CD4-positive, alpha-beta T cell treated with Interleukin-1 beta for 1 hour (primary cell): ENCODE results near the gene RARS2.
"Not testable (repeated sequence)": the region's sequence is repeated elsewhere in the genome, so short reads cannot be mapped to it uniquely, and the experiment has no call there.

Experiments
- DNase-seq, 2 donors: peaks; one replicate each; pipeline ENCODE4 v3.0.0-alpha.2; 2020 to 2022

The RARS2 gene

GRCh38 chr6:87498048-87498447 lies 91.7 kb downstream of the RARS2 start:
- DNase-seq: no peak

- DNase-seq: no peak
Measured at GRCh38 chr6:87494761-87495422, 94.9 kb downstream of the RARS2 start.

- DNase-seq: not testable (repeated sequence)
Measured at GRCh38 chr6:87489326-87489725, 100.5 kb downstream of the RARS2 start.

DNA sequence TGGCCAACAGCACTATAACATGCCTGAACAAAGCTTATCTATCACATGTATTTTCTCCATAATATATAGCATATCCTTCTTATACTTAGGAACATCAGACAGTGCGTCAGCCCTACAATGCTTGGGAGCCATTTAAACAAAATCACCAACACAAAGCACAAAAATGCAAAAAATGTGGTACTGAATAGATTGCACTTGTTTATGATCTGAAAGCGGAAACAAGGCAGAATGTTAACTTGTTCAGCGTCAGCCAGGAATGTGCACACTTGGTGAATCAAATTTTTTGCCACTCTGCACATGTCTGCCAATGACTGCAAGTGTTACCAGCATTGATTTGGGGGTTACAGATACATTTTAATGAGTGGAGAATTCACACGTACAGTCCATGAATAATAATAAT lies 102.2 kb downstream of the RARS2 start:
- no peak for DNase-seq

GRCh38 chr6:87484491-87484890 lies 105.3 kb downstream of the RARS2 start:
- no peak for DNase-seq

- peak in 1 of 2 donors; percentile 8 for DNase-seq
Measured at GRCh38 chr6:87483929-87484328, 105.9 kb downstream of the RARS2 start.

- no peak for DNase-seq
Measured at GRCh38 chr6:87482366-87482765, 107.4 kb downstream of the RARS2 start.

- no peak for DNase-seq
Measured at GRCh38 chr6:87481931-87482330, 107.9 kb downstream of the RARS2 start.

GRCh38 chr6:87473419-87473903 lies 116.3 kb downstream of the RARS2 start:
- DNase-seq: peak in 1 of 2 donors; percentile 47

- peak; percentile 84 to 86 for DNase-seq
Measured at GRCh38 chr6:87472525-87473418, 117.0 kb downstream of the RARS2 start, which contains the start of gene SLC35A1. SLC35A1 (plus strand) TSS chr6:87472974; CDS start chr6:87473004, 30 bp downstream.

DNA sequence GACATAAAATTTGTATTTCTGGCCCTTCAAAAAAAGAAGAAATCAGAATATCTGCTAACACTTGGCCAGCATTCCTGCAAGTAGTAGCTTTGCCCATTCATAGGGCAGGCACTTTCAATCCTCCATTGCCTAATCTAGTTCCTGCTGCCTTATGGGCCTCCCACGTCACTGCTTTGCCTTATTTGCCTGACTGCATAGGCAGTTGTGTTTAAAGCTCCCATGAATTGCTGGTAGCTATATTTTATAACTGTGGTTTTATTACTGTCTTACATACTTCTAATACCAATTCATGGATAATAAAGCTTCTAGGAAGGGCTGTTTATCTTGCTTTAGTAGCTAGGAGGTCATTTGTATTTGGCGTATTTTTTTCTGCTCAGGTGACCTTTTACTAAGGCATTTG lies 124.7 kb downstream of the RARS2 start:
- no peak for DNase-seq
